Measurements from ENCODE around the gene CNOT1. TPM values are rescaled to one million over a fixed set of nuclear protein-coding genes. Genes with fewer than 3 reads are reported as not detected.

CNOT1 gene
- total RNA-seq, 1 experiment from 2014 or later, result 299 TPM

GRCh38 chr16:58588406-58588805, 41.2 kb downstream of the CNOT1 start:
- Mint-ChIP-seq H3K27me3 (ENCODE audit: unreplicated experiment) (no peaks in the 10 kb centered on the region), H3K27ac (ENCODE audit: unreplicated experiment) (no peak overlapping the region), H3K36me3 (ENCODE audit: insufficient read depth, unreplicated experiment) (peaks cover 72% of the 10 kb centered on the region), H3K4me1 (ENCODE audit: low read depth, unreplicated experiment) (no peaks in the 10 kb centered on the region), H3K9me3 (ENCODE audit: low read depth, unreplicated experiment) (no peaks in the 10 kb centered on the region), H3K4me3 (ENCODE audit: low read depth, unreplicated experiment) (no peak overlapping the region)
- no peak for TF ChIP-seq CTCF (IDR thresholded peaks at IDR 0.05; ENCODE audit: unreplicated experiment)
- CTCF ChIA-PET, result interaction anchor here (1.0 kb wide), 1 partner anchor 10 kb away, joined by 3 read pairs; no protein-coding TSS in a partner anchor
- intact Hi-C loops (cut with micrococcal nuclease; ENCODE audit: unreplicated experiment), result loop anchor here (5.0 kb wide), 1 partner anchor 41 kb away; no protein-coding TSS in a partner anchor
- DNase-seq, result no peak
- BruUV-seq (replicated peaks), result no TSS peak

GRCh38 chr16:58586340-58587030, 43.1 kb downstream of the CNOT1 start:
- DNase-seq, result no peak
- Mint-ChIP-seq H3K4me3 (ENCODE audit: low read depth, unreplicated experiment) (no peak overlapping the region), H3K27me3 (ENCODE audit: unreplicated experiment) (no peaks in the 10 kb centered on the region), H3K27ac (ENCODE audit: unreplicated experiment) (no peak overlapping the region), H3K4me1 (ENCODE audit: low read depth, unreplicated experiment) (no peaks in the 10 kb centered on the region), H3K9me3 (ENCODE audit: low read depth, unreplicated experiment) (no peaks in the 10 kb centered on the region), H3K36me3 (ENCODE audit: insufficient read depth, unreplicated experiment) (peaks cover 72% of the 10 kb centered on the region)
- no peak for TF ChIP-seq CTCF (IDR thresholded peaks at IDR 0.05; ENCODE audit: unreplicated experiment)
- CTCF ChIA-PET, result no interaction called here
- no TSS peak for BruUV-seq (replicated peaks)
- intact Hi-C loops (cut with micrococcal nuclease; ENCODE audit: unreplicated experiment), result loop anchor here (5.0 kb wide), 1 partner anchor 39 kb away; no protein-coding TSS in a partner anchor

GRCh38 chr16:58584831-58585505, 44.7 kb downstream of the CNOT1 start:
- no peaks in the 10 kb centered on the region for H3K4me1 Mint-ChIP-seq (ENCODE audit: low read depth, unreplicated experiment)
- TF ChIP-seq CTCF (IDR thresholded peaks at IDR 0.05; ENCODE audit: unreplicated experiment), result no peak
- BruUV-seq (replicated peaks), result TSS peak; percentile 26
- H3K9me3 Mint-ChIP-seq (ENCODE audit: low read depth, unreplicated experiment), result no peaks in the 10 kb centered on the region
- no peak overlapping the region for H3K27ac Mint-ChIP-seq (ENCODE audit: unreplicated experiment)
- peaks cover 70% of the 10 kb centered on the region for H3K36me3 Mint-ChIP-seq (ENCODE audit: insufficient read depth, unreplicated experiment)
- DNase-seq, result no peak
- no peak overlapping the region for H3K4me3 Mint-ChIP-seq (ENCODE audit: low read depth, unreplicated experiment)
- CTCF ChIA-PET, result interaction anchor here (0.6 kb wide), 1 partner anchor 64 kb away, joined by 4 read pairs; no protein-coding TSS in a partner anchor
- intact Hi-C loops (cut with micrococcal nuclease; ENCODE audit: unreplicated experiment), result loop anchor here (5.0 kb wide), 1 partner anchor 38 kb away; no protein-coding TSS in a partner anchor
- H3K27me3 Mint-ChIP-seq (ENCODE audit: unreplicated experiment), result no peaks in the 10 kb centered on the region

- no peak for DNase-seq
- no peaks in the 10 kb centered on the region for H3K9me3 Mint-ChIP-seq (ENCODE audit: low read depth, unreplicated experiment)
- no peak overlapping the region for H3K4me3 Mint-ChIP-seq (ENCODE audit: low read depth, unreplicated experiment)
- BruUV-seq (replicated peaks), result no TSS peak
- H3K27me3 Mint-ChIP-seq (ENCODE audit: unreplicated experiment), result no peaks in the 10 kb centered on the region
- CTCF ChIA-PET, result no interaction called here
- H3K4me1 Mint-ChIP-seq (ENCODE audit: low read depth, unreplicated experiment), result no peaks in the 10 kb centered on the region
- intact Hi-C loops (cut with micrococcal nuclease; ENCODE audit: unreplicated experiment), result no loop called here
- H3K27ac Mint-ChIP-seq (ENCODE audit: unreplicated experiment), result no peak overlapping the region
- H3K36me3 Mint-ChIP-seq (ENCODE audit: insufficient read depth, unreplicated experiment), result peaks cover 75% of the 10 kb centered on the region
- no peak for TF ChIP-seq CTCF (IDR thresholded peaks at IDR 0.05; ENCODE audit: unreplicated experiment)
These were observed 46.5 kb downstream of the CNOT1 start for GRCh38 chr16:58582971-58583765.

Measured in Calu3 (cell line).